HL-60/S4 treated with phorbol 12-myristate 13-acetate at 8.2 ng/mL for 4 days and 3 days (cell line): ENCODE data around the gene CDH16.
"Not testable (repeated sequence)": the region's sequence is repeated elsewhere in the genome, so short reads cannot be mapped to it uniquely, and the experiment has no call there.

Experiments
- in situ Hi-C: fragments of 300-500 bp; cut with MboI; formaldehyde crosslinking; loops from 2 replicates; pipeline ENCODE4 v1.15.0; 2022; ENCODE audit warnings: low sequenced_read_pairs

The CDH16 gene

GRCh38 chr16:66948134-66948836 is 29.6 kb upstream of the CDH16 start:
- in situ Hi-C loops = no loop called here

GRCh38 chr16:66947302-66948065 is 28.8 kb upstream of the CDH16 start:
- in situ Hi-C loops = no loop called here

- in situ Hi-C loops = no loop called here
Measured at GRCh38 chr16:66946974-66947301, 28.3 kb upstream of the CDH16 start.

GRCh38 chr16:66946541-66946940 is 27.9 kb upstream of the CDH16 start:
- in situ Hi-C loops = no loop called here

- in situ Hi-C loops = no loop called here
Measured at GRCh38 chr16:66945939-66946338, 27.3 kb upstream of the CDH16 start.

- in situ Hi-C loops = not testable (repeated sequence)
Measured at GRCh38 chr16:66944971-66945370, 26.3 kb upstream of the CDH16 start.

GRCh38 chr16:66944054-66944441 is 25.4 kb upstream of the CDH16 start:
- in situ Hi-C loops = no loop called here

- in situ Hi-C loops = no loop called here
Measured at GRCh38 chr16:66943426-66944053, 24.9 kb upstream of the CDH16 start.

GRCh38 chr16:66942981-66943380 is 24.3 kb upstream of the CDH16 start:
- in situ Hi-C loops = no loop called here

GRCh38 chr16:66940236-66940635 is 21.6 kb upstream of the CDH16 start:
- in situ Hi-C loops = no loop called here

- in situ Hi-C loops = no loop called here
Measured at GRCh38 chr16:66939366-66939765, 20.7 kb upstream of the CDH16 start.

- in situ Hi-C loops = no loop called here
Measured at GRCh38 chr16:66937725-66938337, 19.1 kb upstream of the CDH16 start.

- in situ Hi-C loops = no loop called here
Measured at GRCh38 chr16:66936889-66937554, 18.3 kb upstream of the CDH16 start.

- in situ Hi-C loops = no loop called here
Measured at GRCh38 chr16:66936462-66936861, 17.8 kb upstream of the CDH16 start.

GRCh38 chr16:66935314-66936011 is 16.8 kb upstream of the CDH16 start, which contains the start of gene CES2:
Gene CES2 (plus strand): TSS chr16:66935516. CDS start chr16:66935636, 120 bp downstream.
- in situ Hi-C loops = no loop called here

- in situ Hi-C loops = not testable (repeated sequence)
Measured at GRCh38 chr16:66934839-66935313, 16.2 kb upstream of the CDH16 start.

GRCh38 chr16:66934138-66934838 is 15.6 kb upstream of the CDH16 start, which contains the start of gene CIAO2B:
Gene CIAO2B (minus strand): TSS chr16:66934402. CDS start chr16:66934364, 38 bp downstream.
- in situ Hi-C loops = no loop called here

GRCh38 chr16:66933776-66934137 is 15.1 kb upstream of the CDH16 start:
- in situ Hi-C loops = no loop called here

- in situ Hi-C loops = no loop called here
Measured at GRCh38 chr16:66932076-66932475, 13.4 kb upstream of the CDH16 start.

- in situ Hi-C loops = no loop called here
Measured at GRCh38 chr16:66931665-66932064, 13.0 kb upstream of the CDH16 start.
